Spleen (tissue), 11 donors: ENCODE data around the gene DTNB. TPM values are rescaled to one million over a fixed set of nuclear protein-coding genes. Genes with fewer than 3 reads are reported as not detected.

Experiments used
- DNase-seq: peaks from one replicate; pipeline ENCODE4 v3.0.0-alpha.2; 2020
- H3K27ac ChIP-seq, 8 donors: fragments of 200-600 bp; sonication (generic) in 7 of 8; 1 replicate in 4 of 8; 2 replicates in 4 of 8; pipeline versions ENCODE4 v1.5.0 to v1.8.0; 2016 to 2021; ENCODE audit warnings: inconsistent platforms in 4 of 8, mild to moderate bottlenecking in 4 of 8, moderate library complexity in 1 of 8
- H3K27me3 ChIP-seq, 7 donors: fragments of 200-600 bp; sonication (generic) in 6 of 7; replicated peaks in 1 of 7; 1 replicate in 4 of 7; 2 replicates in 3 of 7; pipeline versions ENCODE4 v1.5.0 to v1.8.0; 2016 to 2021; ENCODE audit warnings: inconsistent platforms in 3 of 7, mild to moderate bottlenecking in 1 of 7
- H3K36me3 ChIP-seq, 6 donors: fragments of 200-600 bp; sonication (generic) in 5 of 6; 1 replicate in 4 of 6; 2 replicates in 2 of 6; pipeline versions ENCODE4 v1.5.0 to v1.8.0; 2016 to 2021; ENCODE audit warnings: inconsistent platforms in 2 of 6
- H3K4me1 ChIP-seq, 6 donors: fragments of 200-600 bp; sonication (generic) in 5 of 6; 1 replicate in 3 of 6; 2 replicates in 3 of 6; pipeline versions ENCODE4 v1.5.0 to v1.8.0; 2016 to 2021; ENCODE audit warnings: inconsistent platforms in 3 of 6
- H3K4me3 ChIP-seq, 8 donors: fragments of 200-600 bp; sonication (generic) in 7 of 8; 1 replicate in 4 of 8; 2 replicates in 4 of 8; pipeline versions ENCODE4 v1.5.0 to v1.8.0; 2016 to 2021; ENCODE audit warnings: inconsistent platforms in 4 of 8, mild to moderate bottlenecking in 4 of 8, moderate library complexity in 2 of 8
- H3K9me3 ChIP-seq, 8 donors: fragments of 200-600 bp; sonication (generic) in 7 of 8; 1 replicate in 4 of 8; 2 replicates in 4 of 8; pipeline versions ENCODE4 v1.5.0 to v1.8.0; 2016 to 2021; ENCODE audit warnings: inconsistent platforms in 4 of 8
- CTCF ChIP-seq, 11 experiments: fragments of 200-600 bp in 7 of 11; fragments of 450-650 bp in 4 of 11; sonication (generic) in 4 of 11; IDR thresholded peaks in 8 of 11; conservative IDR thresholded peaks in 3 of 11; 1 replicate in 7 of 11; 2 replicates in 4 of 11; pipeline versions ENCODE4 v1.4.0 to v1.8.0; 2016 to 2021; ENCODE audit warnings: antibody characterized with exemption in 11 of 11, inconsistent platforms in 4 of 11, mild to moderate bottlenecking in 1 of 11
- POLR2A ChIP-seq, 3 donors: fragments of 450-650 bp; IDR thresholded peaks; one replicate each; pipeline ENCODE4 v1.5.1; 2017; ENCODE audit warnings: antibody characterized with exemption in 3 of 3, mild to moderate bottlenecking in 1 of 3
- POLR2AphosphoS5 ChIP-seq, 3 donors: sonication (generic); formaldehyde crosslinking; IDR thresholded peaks; one replicate each; pipeline ENCODE4 v1.5.1; 2017; ENCODE audit warnings: antibody characterized with exemption in 3 of 3
- WGBS, 5 donors: extraction: QIAGEN DNeasy Blood & Tissue Kit in 3 of 5; methylation state at CpG; one replicate each; pipeline versions ENCODE4 v1.1.5 to v1.1.7; 2013 to 2018; 5-methylcytosine and 5-hydroxymethylcytosine counted together
- intact Hi-C: fragments of 100-400 bp; cut with DNase I; formaldehyde crosslinking; loops from one replicate; pipeline ENCODE4 v1.15.0; 2023; ENCODE audit warnings: low total_unique reads
- polyA plus RNA-seq, 3 donors: library from polyadenylated mRNA; stranded (reverse); fragments of 200-250 nt; gene quantifications; one replicate each; pipeline ENCODE4 v1.2.1, GENCODE V29; 2013
- total RNA-seq, 7 donors: library from RNA; depleted of rRNA in 3 of 7; stranded (reverse); fragments of >200 nt in 3 of 7; fragmentation: NEBNext Ultra II Directional in 4 of 7; extraction: Animal tissue kit (Norgen Biotek cat#: 25700) in 4 of 7; gene quantifications; one replicate each; pipeline versions ENCODE4 v1.1.0 to v1.2.1, GENCODE V29; 2016 to 2021
- donor health status: healthy with polysubstance abuse.
- donor health status: DM: no; HTN: no; CAD: no; lungs with moderate emphysema.
- donor health status: DM: no; HTN: no; CAD: no.
- donor health status: Bipolar disorder and iron deficiency.
- donor health status: healthy.
- donor health status: DM: no; HTN: no; CAD: no.
- donor health status: DM: yes; HTN: yes; CAD: no.

Gene DTNB
- total and polyA plus RNA-seq, 10 donors = 4.5 to 28.9 (median 20.4) TPM

DNA sequence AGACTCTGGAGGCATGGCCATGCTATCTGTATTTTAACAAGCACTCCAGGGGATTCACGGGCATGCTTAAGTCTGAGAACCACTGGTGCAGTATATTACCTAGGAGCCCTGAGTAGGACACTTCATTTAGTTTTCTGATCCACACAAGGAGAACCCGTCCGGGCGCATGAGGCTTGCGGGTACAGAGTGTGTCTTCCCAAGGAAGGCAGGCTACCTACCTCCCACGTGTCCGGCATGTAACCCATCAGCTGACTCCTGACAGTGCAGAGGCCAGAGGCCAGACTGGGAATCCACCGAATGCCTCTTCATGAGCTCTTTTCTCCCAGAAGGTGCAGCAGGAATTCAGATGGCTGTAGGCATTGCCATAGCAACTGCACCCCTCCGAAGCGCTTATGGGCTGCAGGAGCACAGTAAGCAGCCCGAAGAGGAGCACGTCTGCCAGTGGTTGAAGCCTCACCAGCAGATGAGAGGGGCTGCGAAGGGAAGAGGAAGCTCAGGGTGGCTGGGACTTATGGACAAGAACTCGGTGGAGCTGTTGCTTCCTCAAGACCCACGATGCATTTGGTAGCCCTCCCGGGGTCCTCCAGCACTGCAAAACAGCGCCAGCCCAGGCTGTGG, 297.9 kb downstream of the DTNB start:
- peaks cover 12 to 39% (median 25%) of the 10 kb centered on the region in 6 donors for H3K4me1 ChIP-seq
- DNase-seq = peak; percentile 59
- H3K4me3 ChIP-seq = no peak overlapping the region
- peaks cover 0 to 5% (median 0%) of the 10 kb centered on the region in 8 donors for H3K9me3 ChIP-seq
- WGBS, 5 donors = 82 to 86% (median 83%) methylated on average over 16 to 17 of the region's 17 CpGs
- H3K27ac ChIP-seq = no peak overlapping the region
- intact Hi-C loops = no loop called here
- H3K27me3 ChIP-seq = no peaks in the 10 kb centered on the region
- H3K36me3 ChIP-seq = no peaks in the 10 kb centered on the region
- no peak for TF ChIP-seq POLR2A (IDR thresholded peaks at IDR 0.05)
- no peak for TF ChIP-seq CTCF (IDR thresholded peaks at IDR 0.05 in 8 of 11, conservative IDR thresholded peaks at IDR 0.05 in 3 of 11)
- no peak for TF ChIP-seq POLR2AphosphoS5 (IDR thresholded peaks at IDR 0.05)

- Histone ChIP-seq H3K9me3 (peaks cover 0 to 5% (median 0%) of the 10 kb centered on the region in 8 donors), H3K27ac (no peak overlapping the region), H3K4me3 (no peak overlapping the region), H3K36me3 (no peaks in the 10 kb centered on the region), H3K27me3 (no peaks in the 10 kb centered on the region), H3K4me1 (peaks cover 12 to 39% (median 25%) of the 10 kb centered on the region in 6 donors)
- TF ChIP-seq POLR2A (IDR thresholded peaks at IDR 0.05) (no peak), CTCF (IDR thresholded peaks at IDR 0.05 in 8 of 11, conservative IDR thresholded peaks at IDR 0.05 in 3 of 11) (peak in 1 of 11 experiments; percentile 21)
- peak; percentile 63 for DNase-seq
- intact Hi-C loops = no loop called here
- WGBS, 5 donors = 94 to 99% (median 96%) methylated on average over 5 of the region's 5 CpGs
Measured at GRCh38 chr2:25374827-25375226, 298.6 kb downstream of the DTNB start.

GRCh38 chr2:25374411-25374810, 299.0 kb downstream of the DTNB start:
- DNase-seq = peak; percentile 44
- WGBS, 5 donors = 96 to 98% (median 98%) methylated on average over 4 of the region's 4 CpGs
- Histone ChIP-seq H3K4me3 (no peak overlapping the region), H3K36me3 (no peaks in the 10 kb centered on the region), H3K4me1 (peaks cover 12 to 35% (median 25%) of the 10 kb centered on the region in 6 donors), H3K27ac (no peak overlapping the region), H3K27me3 (no peaks in the 10 kb centered on the region), H3K9me3 (peaks cover 0 to 5% (median 0%) of the 10 kb centered on the region in 8 donors)
- intact Hi-C loops = no loop called here
- TF ChIP-seq POLR2A (IDR thresholded peaks at IDR 0.05) = no peak
- no peak for TF ChIP-seq POLR2AphosphoS5 (IDR thresholded peaks at IDR 0.05)
- TF ChIP-seq CTCF (IDR thresholded peaks at IDR 0.05 in 8 of 11, conservative IDR thresholded peaks at IDR 0.05 in 3 of 11) = no peak

DNA sequence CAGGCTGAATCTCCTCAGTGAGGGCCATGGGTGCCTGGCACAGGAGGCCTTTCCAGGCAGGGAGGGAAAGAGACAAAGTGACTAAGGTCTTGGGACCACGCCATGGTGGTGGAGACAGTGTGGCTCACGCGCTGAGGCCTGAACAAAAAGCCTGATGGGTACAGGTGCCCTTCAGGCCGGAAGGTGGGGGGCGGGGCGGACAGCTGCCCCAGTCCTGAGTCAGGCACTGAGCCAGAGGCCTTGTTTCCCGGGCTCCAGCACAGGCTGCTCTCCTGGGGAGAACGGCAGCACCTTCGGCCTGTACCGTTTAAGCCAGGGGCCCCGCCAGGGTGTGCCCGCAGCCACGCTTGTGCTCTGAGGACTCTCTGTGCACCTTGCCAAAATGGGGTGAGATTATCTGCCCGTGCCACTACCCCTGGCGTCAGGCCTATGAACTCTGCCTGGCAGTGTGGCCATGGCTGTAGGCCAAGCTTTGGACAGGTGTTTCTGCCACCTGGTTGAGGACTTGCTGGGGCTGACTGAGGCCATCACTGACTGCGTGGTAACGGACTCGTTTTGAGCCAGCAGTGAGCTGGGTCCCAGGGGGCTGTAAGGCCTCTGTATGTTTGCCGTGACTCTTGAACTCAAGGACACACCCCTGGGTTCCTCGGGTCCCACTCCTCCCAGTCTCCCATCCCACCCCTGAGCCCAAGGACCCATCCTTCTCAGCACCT, 300.0 kb downstream of the DTNB start:
- DNase-seq = peak; percentile 70
- no peaks in the 10 kb centered on the region for H3K36me3 ChIP-seq
- no peaks in the 10 kb centered on the region for H3K9me3 ChIP-seq
- TF ChIP-seq POLR2AphosphoS5 (IDR thresholded peaks at IDR 0.05) (no peak), CTCF (IDR thresholded peaks at IDR 0.05 in 8 of 11, conservative IDR thresholded peaks at IDR 0.05 in 3 of 11) (no peak), POLR2A (IDR thresholded peaks at IDR 0.05) (no peak)
- intact Hi-C loops = no loop called here
- no peak overlapping the region for H3K27ac ChIP-seq
- 78 to 92% (median 90%) methylated on average over 10 to 20 of the region's 20 CpGs for WGBS, 5 donors
- no peaks in the 10 kb centered on the region for H3K27me3 ChIP-seq
- H3K4me3 ChIP-seq = no peak overlapping the region
- H3K4me1 ChIP-seq = peaks cover 12 to 28% (median 24%) of the 10 kb centered on the region in 6 donors
